C4-2B (cell line): Measurements from ENCODE around the gene PPP1R12B.
A peak's percentile ranks its signal among the peaks of the same experiment; 100 is the strongest.

Experiments used
- ZFX ChIP-seq: fragments of 450-650 bp; IDR thresholded peaks from 2 replicates; pipeline ENCODE4 v1.6.1; 2017
- TF ChIP-seq, protein P1 (sequence below): fragments of 450-650 bp; conservative IDR thresholded peaks from 2 replicates; pipeline ENCODE4 v1.5.1; 2017; ENCODE audit warnings: mild to moderate bottlenecking

DNA sequence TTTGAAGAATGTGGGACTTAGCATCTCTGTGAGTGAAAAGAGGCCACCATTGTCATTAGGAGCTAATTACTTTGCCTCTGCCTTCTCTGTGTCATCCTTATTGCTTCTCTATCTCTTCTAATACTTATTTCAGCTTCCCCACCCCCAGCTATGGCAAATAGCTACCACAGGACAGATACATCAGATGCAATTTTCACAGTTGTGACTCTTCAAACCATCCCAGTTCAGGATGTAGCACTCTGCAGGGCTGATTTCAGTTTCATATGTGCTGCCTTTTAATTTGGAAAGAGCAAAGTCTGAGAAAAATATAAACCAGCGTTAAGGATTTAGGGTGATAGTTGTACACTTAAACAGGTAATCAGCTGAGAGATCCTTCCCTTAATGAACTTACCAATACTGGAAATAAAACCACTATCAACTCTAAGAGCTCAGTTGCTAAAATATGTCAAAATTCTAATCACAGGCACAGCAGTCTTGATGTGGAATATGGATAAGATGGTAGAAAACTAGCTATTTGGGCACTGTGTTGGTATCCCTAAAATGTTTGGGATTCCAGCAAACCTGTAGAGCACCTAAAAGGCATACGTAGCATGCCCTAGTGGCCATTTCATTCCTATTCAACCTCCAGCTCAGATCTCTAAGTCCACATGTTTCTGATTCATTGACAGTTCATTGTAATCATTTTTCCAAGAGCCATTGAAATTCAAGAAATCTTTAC is 213.4 kb downstream of the PPP1R12B start:
- TF ChIP-seq, protein P1, sequence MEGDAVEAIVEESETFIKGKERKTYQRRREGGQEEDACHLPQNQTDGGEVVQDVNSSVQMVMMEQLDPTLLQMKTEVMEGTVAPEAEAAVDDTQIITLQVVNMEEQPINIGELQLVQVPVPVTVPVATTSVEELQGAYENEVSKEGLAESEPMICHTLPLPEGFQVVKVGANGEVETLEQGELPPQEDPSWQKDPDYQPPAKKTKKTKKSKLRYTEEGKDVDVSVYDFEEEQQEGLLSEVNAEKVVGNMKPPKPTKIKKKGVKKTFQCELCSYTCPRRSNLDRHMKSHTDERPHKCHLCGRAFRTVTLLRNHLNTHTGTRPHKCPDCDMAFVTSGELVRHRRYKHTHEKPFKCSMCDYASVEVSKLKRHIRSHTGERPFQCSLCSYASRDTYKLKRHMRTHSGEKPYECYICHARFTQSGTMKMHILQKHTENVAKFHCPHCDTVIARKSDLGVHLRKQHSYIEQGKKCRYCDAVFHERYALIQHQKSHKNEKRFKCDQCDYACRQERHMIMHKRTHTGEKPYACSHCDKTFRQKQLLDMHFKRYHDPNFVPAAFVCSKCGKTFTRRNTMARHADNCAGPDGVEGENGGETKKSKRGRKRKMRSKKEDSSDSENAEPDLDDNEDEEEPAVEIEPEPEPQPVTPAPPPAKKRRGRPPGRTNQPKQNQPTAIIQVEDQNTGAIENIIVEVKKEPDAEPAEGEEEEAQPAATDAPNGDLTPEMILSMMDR: peak; percentile 17
- no peak for TF ChIP-seq ZFX
